Uterus (tissue), 2 donors: Measurements from ENCODE around the gene FHL1.

ENCODE experiments used
- POLR2A ChIP-seq, 2 donors: fragments of 450-650 bp; IDR thresholded peaks; one replicate each; pipeline ENCODE4 v1.6.1; 2016; ENCODE audit warnings: antibody characterized with exemption in 2 of 2, mild to moderate bottlenecking in 1 of 2, moderate library complexity in 1 of 2
- TF ChIP-seq, protein P1 (sequence below), 4 experiments: fragments of 200-600 bp in 2 of 4; fragments of 450-650 bp in 2 of 4; sonication (generic) in 2 of 4; IDR thresholded peaks; one replicate each; pipeline ENCODE4 v1.5.1; 2016 to 2019; ENCODE audit warnings: antibody characterized with exemption in 4 of 4, mild to moderate bottlenecking in 2 of 4, moderate library complexity in 1 of 4

GRCh38 chrX:136204571-136204970 is 57.2 kb downstream of the FHL1 start:
- TF ChIP-seq, protein P1, sequence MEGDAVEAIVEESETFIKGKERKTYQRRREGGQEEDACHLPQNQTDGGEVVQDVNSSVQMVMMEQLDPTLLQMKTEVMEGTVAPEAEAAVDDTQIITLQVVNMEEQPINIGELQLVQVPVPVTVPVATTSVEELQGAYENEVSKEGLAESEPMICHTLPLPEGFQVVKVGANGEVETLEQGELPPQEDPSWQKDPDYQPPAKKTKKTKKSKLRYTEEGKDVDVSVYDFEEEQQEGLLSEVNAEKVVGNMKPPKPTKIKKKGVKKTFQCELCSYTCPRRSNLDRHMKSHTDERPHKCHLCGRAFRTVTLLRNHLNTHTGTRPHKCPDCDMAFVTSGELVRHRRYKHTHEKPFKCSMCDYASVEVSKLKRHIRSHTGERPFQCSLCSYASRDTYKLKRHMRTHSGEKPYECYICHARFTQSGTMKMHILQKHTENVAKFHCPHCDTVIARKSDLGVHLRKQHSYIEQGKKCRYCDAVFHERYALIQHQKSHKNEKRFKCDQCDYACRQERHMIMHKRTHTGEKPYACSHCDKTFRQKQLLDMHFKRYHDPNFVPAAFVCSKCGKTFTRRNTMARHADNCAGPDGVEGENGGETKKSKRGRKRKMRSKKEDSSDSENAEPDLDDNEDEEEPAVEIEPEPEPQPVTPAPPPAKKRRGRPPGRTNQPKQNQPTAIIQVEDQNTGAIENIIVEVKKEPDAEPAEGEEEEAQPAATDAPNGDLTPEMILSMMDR (IDR thresholded peaks at IDR 0.05): no peak
- TF ChIP-seq POLR2A (IDR thresholded peaks at IDR 0.05): peak in 1 of 2 donors; percentile 31
